CD4-positive, alpha-beta memory T cell (primary cell): ENCODE data around the gene IL10RA. TPM values are rescaled to one million over a fixed set of nuclear protein-coding genes. Genes with fewer than 3 reads are reported as not detected.

Experiments used
- CTCF ChIA-PET: fragments of 350-600 bp; sonication (Branson Sonifier 250); formaldehyde crosslinking; loops from one replicate; lab custom pipeline; 2021; ENCODE audit warnings: inconsistent platforms; ENCODE audit not compliant: partially characterized antibody; lab: Charles Lee
- POLR2A ChIA-PET: fragments of 350-600 bp; sonication (Branson Sonifier 250); formaldehyde crosslinking; loops from one replicate; lab custom pipeline; 2021; ENCODE audit not compliant: partially characterized antibody; lab: Charles Lee
- DNase-seq, 5 donors: peaks; one replicate each; pipeline versions ENCODE4 v3.0.0 to v3.0.0-alpha.2; 2020 to 2022; ENCODE audit warnings: mixed read lengths in 1 of 5
- H3K27ac ChIP-seq: one replicate; pipeline ENCODE4 v1.7.0; 2013; ENCODE audit warnings: low read depth, low read length
- H3K27me3 ChIP-seq: 2 replicates; pipeline ENCODE4 v1.7.0; 2013; ENCODE audit warnings: mild to moderate bottlenecking, low read length, moderate library complexity; ENCODE audit not compliant: insufficient read depth
- H3K36me3 ChIP-seq: 2 replicates; pipeline ENCODE4 v1.7.0; 2013; ENCODE audit warnings: mild to moderate bottlenecking, low read length, moderate library complexity; ENCODE audit not compliant: insufficient read depth
- H3K4me1 ChIP-seq: 2 replicates; pipeline ENCODE4 v1.7.0; 2013; ENCODE audit warnings: mild to moderate bottlenecking, low read length, moderate library complexity; ENCODE audit not compliant: insufficient read depth
- H3K4me3 ChIP-seq, 2 donors: one replicate each; pipeline ENCODE4 v1.7.0; 2013; ENCODE audit warnings: low read length in 2 of 2, mild to moderate bottlenecking in 1 of 2
- H3K9me3 ChIP-seq, 2 donors: one replicate each; pipeline ENCODE4 v1.7.0; 2013; ENCODE audit warnings: low read length in 2 of 2, control low read depth in 1 of 2; ENCODE audit not compliant: control insufficient read depth in 1 of 2
- H3K27ac Mint-ChIP-seq, 7 donors: one replicate each; pipeline ENCODE4 v1.8.0; 2020 to 2021; ENCODE audit warnings: mixed read lengths in 7 of 7, mild to moderate bottlenecking in 6 of 7, inconsistent platforms in 3 of 7, moderate library complexity in 3 of 7
- H3K27me3 Mint-ChIP-seq, 2 donors: one replicate each; pipeline ENCODE4 v1.8.0; 2020 to 2021; ENCODE audit warnings: mixed read lengths in 2 of 2
- H3K36me3 Mint-ChIP-seq, 2 donors: one replicate each; pipeline ENCODE4 v1.8.0; 2020 to 2021; ENCODE audit warnings: mixed read lengths in 2 of 2, inconsistent platforms in 1 of 2, mild to moderate bottlenecking in 1 of 2
- H3K4me1 Mint-ChIP-seq, 4 donors: one replicate each; pipeline ENCODE4 v1.8.0; 2020 to 2021; ENCODE audit warnings: mixed read lengths in 4 of 4, mild to moderate bottlenecking in 1 of 4
- H3K4me3 Mint-ChIP-seq, 8 donors: one replicate each; pipeline ENCODE4 v1.8.0; 2020 to 2021; ENCODE audit warnings: mixed read lengths in 8 of 8, mild to moderate bottlenecking in 7 of 8, moderate library complexity in 6 of 8, inconsistent platforms in 3 of 8
- H3K9me3 Mint-ChIP-seq, 8 donors: one replicate each; pipeline ENCODE4 v1.8.0; 2020 to 2021; ENCODE audit warnings: mixed read lengths in 8 of 8, mild to moderate bottlenecking in 5 of 8, inconsistent platforms in 3 of 8, moderate library complexity in 1 of 8
- intact Hi-C: fragments of 100-400 bp; cut with micrococcal nuclease; formaldehyde crosslinking; loops from one replicate; pipeline ENCODE4 v1.15.1; 2023
- polyA plus RNA-seq, 2 donors: library from polyadenylated mRNA; unstranded; fragments of 300-500 nt; fragmentation: Illumina TruSeq; gene quantifications; one replicate each; pipeline ENCODE4 v1.2.3, GENCODE V29; 2021
- total RNA-seq, 2 experiments: library from RNA; stranded (reverse); gene quantifications; one replicate each; pipeline ENCODE4 v1.2.3, GENCODE V29; 2021

IL10RA gene
- total and polyA plus RNA-seq, 4 experiments from 2014 or later: 362 to 468 (median 402) TPM

- Mint-ChIP-seq H3K27ac (no peak overlapping the region), H3K9me3 (peaks cover 5 to 37% (median 28%) of the 10 kb centered on the region in 8 donors), H3K4me3 (no peak overlapping the region), H3K27me3 (no peaks in the 10 kb centered on the region), H3K36me3 (peaks cover 11 to 19% of the 10 kb centered on the region in 2 donors), H3K4me1 (peaks cover 16 to 24% (median 20%) of the 10 kb centered on the region in 4 donors)
- Histone ChIP-seq H3K27ac (no peak overlapping the region), H3K4me1 (peaks cover 11% of the 10 kb centered on the region), H3K4me3 (no peak overlapping the region), H3K36me3 (no peaks in the 10 kb centered on the region), H3K27me3 (no peaks in the 10 kb centered on the region), H3K9me3 (peaks cover 4 to 10% of the 10 kb centered on the region in 2 donors)
- DNase-seq: no peak
- intact Hi-C loops: no loop called here
- ChIA-PET CTCF (interaction anchor here (1.0 to 4.4 kb wide), 6 partner anchors 9 to 74 kb away, joined by 3 to 21 read pairs (median 5); partner anchors contain the start of gene IL10RA), POLR2A (interaction anchor here (0.8 to 37.3 kb wide), 8 partner anchors 8 to 70 kb away, joined by 3 to 2125 read pairs (median 4); partner anchors contain the start of gene IL10RA)
These were observed 35.0 kb downstream of the IL10RA start for GRCh38 chr11:118021146-118021545.

GRCh38 chr11:118027694-118028093 is 41.5 kb downstream of the IL10RA start:
- Mint-ChIP-seq H3K4me3 (no peak overlapping the region), H3K9me3 (peaks cover 0 to 2% (median 0%) of the 10 kb centered on the region in 8 donors), H3K36me3 (no peaks in the 10 kb centered on the region), H3K4me1 (peaks cover 20 to 36% (median 25%) of the 10 kb centered on the region in 4 donors), H3K27me3 (peaks cover 0 to 2% of the 10 kb centered on the region in 2 donors), H3K27ac (no peak overlapping the region)
- ChIA-PET POLR2A (no interaction called here), CTCF (interaction anchor here (0.8 kb wide), 1 partner anchor 11 kb away, joined by 3 read pairs; no protein-coding TSS in a partner anchor)
- no peaks in the 10 kb centered on the region for H3K27me3 ChIP-seq
- H3K9me3 ChIP-seq: no peaks in the 10 kb centered on the region
- intact Hi-C loops: loop anchor here (2.0 kb wide), 1 partner anchor 17 kb away; no protein-coding TSS in a partner anchor
- H3K36me3 ChIP-seq: no peaks in the 10 kb centered on the region
- H3K4me1 ChIP-seq: peaks cover 13% of the 10 kb centered on the region
- DNase-seq: no peak
- no peak overlapping the region for H3K4me3 ChIP-seq
- no peak overlapping the region for H3K27ac ChIP-seq

GRCh38 chr11:118028626-118029025 is 42.4 kb downstream of the IL10RA start:
- no peaks in the 10 kb centered on the region for H3K36me3 Mint-ChIP-seq
- no peak overlapping the region for H3K27ac ChIP-seq
- CTCF ChIA-PET: interaction anchor here (0.8 to 1.8 kb wide), 8 partner anchors 15 to 221 kb away, joined by 3 to 7 read pairs (median 4); no protein-coding TSS in a partner anchor
- H3K27me3 Mint-ChIP-seq: peaks cover 0 to 2% of the 10 kb centered on the region in 2 donors
- peak overlapping the region in 2 of 7 donors; percentile 29 to 72 for H3K27ac Mint-ChIP-seq
- H3K4me3 Mint-ChIP-seq: peak overlapping the region in 1 of 8 donors; percentile 49
- H3K9me3 ChIP-seq: no peaks in the 10 kb centered on the region
- H3K9me3 Mint-ChIP-seq: peaks cover 0 to 2% (median 0%) of the 10 kb centered on the region in 8 donors
- H3K36me3 ChIP-seq: no peaks in the 10 kb centered on the region
- POLR2A ChIA-PET: interaction anchor here (0.9 to 1.5 kb wide), 6 partner anchors 13 to 43 kb away, joined by 3 to 5 read pairs (median 4); partner anchors contain the start of gene IL10RA
- intact Hi-C loops: loop anchor here (2.0 kb wide), 1 partner anchor 16 kb away; no protein-coding TSS in a partner anchor
- peaks cover 21 to 42% (median 31%) of the 10 kb centered on the region in 4 donors for H3K4me1 Mint-ChIP-seq
- DNase-seq: no peak
- no peaks in the 10 kb centered on the region for H3K27me3 ChIP-seq
- H3K4me3 ChIP-seq: no peak overlapping the region
- peaks cover 19% of the 10 kb centered on the region for H3K4me1 ChIP-seq

GRCh38 chr11:118033443-118033842 is 47.2 kb downstream of the IL10RA start:
- POLR2A ChIA-PET: interaction anchor here (1.1 to 2.5 kb wide), 2 partner anchors 25 to 31 kb away, joined by 3 to 7 read pairs; no protein-coding TSS in a partner anchor
- Histone ChIP-seq H3K9me3 (no peaks in the 10 kb centered on the region), H3K4me3 (no peak overlapping the region), H3K36me3 (no peaks in the 10 kb centered on the region), H3K27me3 (no peaks in the 10 kb centered on the region), H3K27ac (no peak overlapping the region), H3K4me1 (peaks cover 11% of the 10 kb centered on the region)
- Mint-ChIP-seq H3K4me1 (peaks cover 16 to 41% (median 28%) of the 10 kb centered on the region in 4 donors), H3K27ac (peak overlapping the region in 3 of 7 donors; percentile 15 to 62 (median 27)), H3K9me3 (peaks cover 0 to 2% (median 0%) of the 10 kb centered on the region in 8 donors), H3K27me3 (peaks cover 0 to 2% of the 10 kb centered on the region in 2 donors), H3K36me3 (peaks cover 0 to under 1% of the 10 kb centered on the region in 2 donors), H3K4me3 (peak overlapping the region in 3 of 8 donors; percentile 26 to 36 (median 34))
- intact Hi-C loops: no loop called here
- DNase-seq: no peak
- CTCF ChIA-PET: no interaction called here

GRCh38 chr11:118042141-118042540 is 55.9 kb downstream of the IL10RA start:
- peak overlapping the region; percentile 88 to 99 (median 90) for H3K27ac Mint-ChIP-seq

GRCh38 chr11:118042796-118043195 is 56.6 kb downstream of the IL10RA start:
- intact Hi-C loops: no loop called here
- Histone ChIP-seq H3K9me3 (no peaks in the 10 kb centered on the region), H3K4me1 (peaks cover 74% of the 10 kb centered on the region), H3K27ac (no peak overlapping the region), H3K4me3 (no peak overlapping the region), H3K27me3 (no peaks in the 10 kb centered on the region), H3K36me3 (no peaks in the 10 kb centered on the region)
- Mint-ChIP-seq H3K27ac (peak overlapping the region; percentile 88 to 99 (median 90)), H3K36me3 (peaks cover 0 to 5% of the 10 kb centered on the region in 2 donors), H3K4me3 (peak overlapping the region in 7 of 8 donors; percentile 10 to 68 (median 60)), H3K4me1 (peaks cover 52 to 87% (median 70%) of the 10 kb centered on the region in 4 donors), H3K9me3 (peaks cover 0 to 2% (median 0%) of the 10 kb centered on the region in 8 donors), H3K27me3 (no peaks in the 10 kb centered on the region)
- ChIA-PET CTCF (interaction anchor here (0.9 to 8.0 kb wide), 5 partner anchors 9 to 228 kb away, joined by 3 to 56 read pairs (median 21); no protein-coding TSS in a partner anchor), POLR2A (interaction anchor here (2.0 to 20.3 kb wide), 3 partner anchors 9 to 92 kb away, joined by 7 to 1775 read pairs (median 22); partner anchors contain the start of gene IL10RA)
- DNase-seq: no peak

More at GRCh38 chr11:118042141-118042540, 55.9 kb downstream of the IL10RA start:
- DNase-seq: peak in 2 of 5 donors; percentile 28 to 30
- Histone ChIP-seq H3K36me3 (no peaks in the 10 kb centered on the region), H3K4me3 (no peak overlapping the region), H3K9me3 (no peaks in the 10 kb centered on the region), H3K4me1 (peaks cover 67% of the 10 kb centered on the region), H3K27ac (no peak overlapping the region), H3K27me3 (no peaks in the 10 kb centered on the region)
- Mint-ChIP-seq H3K36me3 (peaks cover 0 to 5% of the 10 kb centered on the region in 2 donors), H3K9me3 (peaks cover 0 to 2% (median 0%) of the 10 kb centered on the region in 8 donors), H3K4me1 (peaks cover 49 to 85% (median 66%) of the 10 kb centered on the region in 4 donors), H3K27me3 (no peaks in the 10 kb centered on the region), H3K4me3 (peak overlapping the region in 6 of 8 donors; percentile 38 to 68 (median 56))
- POLR2A ChIA-PET: interaction anchor here (2.0 to 20.3 kb wide), 3 partner anchors 9 to 91 kb away, joined by 7 to 1775 read pairs (median 22); partner anchors contain the start of gene IL10RA
- CTCF ChIA-PET: interaction anchor here (0.6 to 8.0 kb wide), 6 partner anchors 10 to 227 kb away, joined by 3 to 56 read pairs (median 3); no protein-coding TSS in a partner anchor
- intact Hi-C loops: no loop called here
